K562 (cell line): ENCODE data around the gene SAFB. TPM values are rescaled to one million over a fixed set of nuclear protein-coding genes. Genes with fewer than 3 reads are reported as not detected.

Source experiments
- ATAC-seq: fragments of 200-7000 bp; cut with Tn5 transposase; 3 replicates; pipeline ENCODE4 v1.9.1; 2020; ENCODE audit warnings: moderate library complexity
- BruUV-seq: library from RNA; stranded (reverse); fragments of 400-500 nt; replicated peaks from 2 replicates; lab custom pipeline; 2021; lab: Mats Ljungman, UMichigan
- CTCF ChIA-PET: fragments of 300-600 bp; formaldehyde crosslinking; extraction: SDS; loops from one replicate; lab custom pipeline; 2021; ENCODE audit warnings: low intra/inter-chr PET ratio; lab: Yijun Ruan, JAX
- POLR2A ChIA-PET: fragments of 300-600, 350-650 bp; sonication (Branson Sonifier 250); formaldehyde crosslinking; extraction: SDS; loops from one replicate; lab custom pipeline; 2021; ENCODE audit warnings: antibody characterized with exemption, inconsistent platforms; lab: Yijun Ruan, JAX
- DNase-seq, 4 experiments: peaks; one replicate each; pipeline versions ENCODE4 v3.0.0 to v3.0.0-alpha.2; 2011 to 2018; ENCODE audit warnings: low spot score in 3 of 4, mixed read lengths in 3 of 4; ENCODE audit errors: extremely low read depth in 1 of 4
- FAIRE-seq: peaks from 2 replicates; lab custom pipeline; 2011; peaks lifted over from hg19 to GRCh38; lab: Jason Lieb, UNC
- H2AFZ ChIP-seq: 2 replicates; pipeline ENCODE4 v1.6.0; 2011; ENCODE audit warnings: low read depth, low read length, control low read depth, inconsistent platforms
- H3K27ac ChIP-seq: fragments of 200-600 bp; 3 replicates; pipeline ENCODE4 v1.8.0; 2011; ENCODE audit warnings: low read depth, mild to moderate bottlenecking, control low read depth, inconsistent platforms, low read length, moderate library complexity, mixed read lengths; ENCODE audit errors: extremely low read depth
- H3K27me3 ChIP-seq, 2 experiments: fragments of 300-600 bp in 1 of 2; 2 replicates in 1 of 2; 3 replicates in 1 of 2; pipeline versions ENCODE4 v1.6.0 to v1.8.0; 2011; ENCODE audit warnings: inconsistent platforms in 2 of 2, low read length in 2 of 2, mild to moderate bottlenecking in 1 of 2, mixed read lengths in 1 of 2, moderate library complexity in 1 of 2; ENCODE audit not compliant: control insufficient read depth in 2 of 2, insufficient read depth in 2 of 2
- H3K36me3 ChIP-seq: fragments of 300-600 bp; 3 replicates; pipeline ENCODE4 v1.8.0; 2011; ENCODE audit warnings: mild to moderate bottlenecking, low read length, inconsistent platforms; ENCODE audit not compliant: control insufficient read depth, insufficient read depth
- H3K4me1 ChIP-seq, 2 experiments: fragments of 200-600 bp in 1 of 2; replicated peaks in 1 of 2; 2 replicates in 1 of 2; 3 replicates in 1 of 2; pipeline versions ENCODE4 v1.5.1 to v1.8.0; 2011; ENCODE audit warnings: inconsistent platforms in 2 of 2, low read length in 2 of 2, mild to moderate bottlenecking in 1 of 2, mixed read lengths in 1 of 2, moderate library complexity in 1 of 2; ENCODE audit not compliant: control insufficient read depth in 2 of 2, insufficient read depth in 2 of 2
- H3K4me2 ChIP-seq: 2 replicates; pipeline ENCODE4 v1.6.1; 2011; ENCODE audit warnings: low read length, control low read depth, inconsistent platforms, mixed read lengths; ENCODE audit not compliant: insufficient read depth
- H3K4me3 ChIP-seq: fragments of 200-600 bp; sonication (generic), shearing (Covaris generic); 2 replicates; pipeline ENCODE4 v1.5.1; 2016; ENCODE audit warnings: control low read depth, inconsistent platforms
- H3K79me2 ChIP-seq: fragments of 200-600 bp; 3 replicates; pipeline ENCODE4 v1.8.0; 2011; ENCODE audit warnings: low read length, inconsistent platforms; ENCODE audit not compliant: control insufficient read depth, insufficient read depth
- H3K9ac ChIP-seq, 2 experiments: 2 replicates each; pipeline versions ENCODE4 v1.6.0 to v1.6.1; 2011; ENCODE audit warnings: low read depth in 2 of 2, low read length in 2 of 2, control low read depth in 1 of 2, inconsistent platforms in 1 of 2, mild to moderate bottlenecking in 1 of 2, mixed read lengths in 1 of 2; ENCODE audit not compliant: insufficient read depth in 1 of 2
- H3K9me1 ChIP-seq: one replicate; pipeline ENCODE4 v1.6.0; 2011; ENCODE audit warnings: inconsistent platforms, mild to moderate bottlenecking, low read length, moderate library complexity; ENCODE audit not compliant: control insufficient read depth, insufficient read depth
- H3K9me3 ChIP-seq: replicated peaks from 2 replicates; pipeline ENCODE4 v1.5.1; 2011; ENCODE audit warnings: low read depth, low read length, inconsistent platforms; ENCODE audit not compliant: control insufficient read depth, insufficient read depth
- H4K20me1 ChIP-seq: replicated peaks from 2 replicates; pipeline ENCODE4 v1.6.1; 2011; ENCODE audit warnings: low read length, inconsistent platforms, mixed read lengths; ENCODE audit not compliant: control insufficient read depth, insufficient read depth
- GABPB2 ChIP-seq: fragments of 250-450 bp; sonication (Bioruptor Pico); conservative IDR thresholded peaks from 2 replicates; pipeline ENCODE4 v1.5.1; 2021; ENCODE audit warnings: mild to moderate bottlenecking
- HNRNPH1 ChIP-seq: fragments of 200-400 bp; formaldehyde crosslinking; optimal IDR thresholded peaks from 2 replicates; pipeline ENCODE3; 2017; ENCODE audit warnings: low read depth, mild to moderate bottlenecking, low read length, moderate library complexity
- HNRNPK ChIP-seq: fragments of 200-400 bp; formaldehyde crosslinking; IDR thresholded peaks from one replicate; pipeline ENCODE4 v1.6.1; 2018; ENCODE audit warnings: mild to moderate bottlenecking, low read depth, low read length; ENCODE audit not compliant: poor library complexity, severe bottlenecking
- KLF1 ChIP-seq: fragments of 450-650 bp; IDR thresholded peaks from 2 replicates; pipeline ENCODE4 v1.6.1; 2016; ENCODE audit warnings: missing genetic modification characterization, missing compliant biosample characterization
- LEF1 ChIP-seq: fragments of 450-650 bp; IDR thresholded peaks from 2 replicates; pipeline ENCODE4 v1.6.1; 2016; ENCODE audit warnings: mild to moderate bottlenecking
- NELFE ChIP-seq: IDR thresholded peaks from 2 replicates; pipeline ENCODE4 v1.6.1; 2011; ENCODE audit warnings: mild to moderate bottlenecking; ENCODE audit not compliant: insufficient read depth, insufficient read length
- NFIX ChIP-seq: fragments of 250-450 bp; sonication (Bioruptor Pico); IDR thresholded peaks from 2 replicates; pipeline ENCODE4 v1.4.0; 2020; ENCODE audit warnings: low read depth, mild to moderate bottlenecking, moderate library complexity
- PHF8 ChIP-seq: fragments of 200-600 bp; sonication (generic); IDR thresholded peaks from 2 replicates; pipeline ENCODE4 v1.6.1; 2012; ENCODE audit warnings: mixed run types, mild to moderate bottlenecking, inconsistent platforms, low read length, moderate library complexity, borderline replicate concordance
- RHOXF2B ChIP-seq: fragments of 250-450 bp; sonication (Bioruptor Pico); conservative IDR thresholded peaks from 2 replicates; pipeline ENCODE4 v1.5.1; 2021
- SOX6 ChIP-seq: fragments of 450-650 bp; IDR thresholded peaks from 2 replicates; pipeline ENCODE4 v1.6.1; 2014; ENCODE audit warnings: mild to moderate bottlenecking
- SRSF7 ChIP-seq: fragments of 200-400 bp; formaldehyde crosslinking; optimal IDR thresholded peaks from 2 replicates; pipeline ENCODE3; 2017; ENCODE audit warnings: mild to moderate bottlenecking, low read depth, low read length
- TAF9B ChIP-seq: fragments of 450-650 bp; IDR thresholded peaks from 2 replicates; pipeline ENCODE4 v1.6.1; 2018; ENCODE audit warnings: mild to moderate bottlenecking; ENCODE audit not compliant: partially characterized antibody
- ZNF175 ChIP-seq: fragments of 200-800 bp; sonication (Bioruptor generic); IDR thresholded peaks from 2 replicates; pipeline ENCODE4 v1.6.1; 2016; ENCODE audit warnings: low read depth, mild to moderate bottlenecking, missing genetic modification characterization, missing compliant biosample characterization
- WGBS: fragments of 100-300 bp; shearing (Covaris generic); methylation state at CpG from one replicate; pipeline ENCODE4 v1.1.6; 2016; ENCODE audit warnings: low coverage, mixed read lengths; ENCODE audit not compliant: insufficient coverage; ENCODE audit errors: missing lambda C conversion rate; 5-methylcytosine and 5-hydroxymethylcytosine counted together
- in situ Hi-C: fragments of 300-500 bp; cut with MboI; formaldehyde crosslinking; loops from 4 replicates; pipeline ENCODE4 v1.15.0; 2018; ENCODE audit warnings: inconsistent platforms, mixed read lengths
- intact Hi-C: fragments of 100-400 bp; cut with micrococcal nuclease; formaldehyde crosslinking; loops from 2 replicates; pipeline ENCODE4 v1.14.2; 2022
- polyA plus RNA-seq, 8 experiments: library from polyadenylated mRNA; depleted of rRNA in 4 of 8; stranded (reverse) in 5 of 8; unstranded in 3 of 8; fragments of >200 nt; fragmentation: Nextera tagmentation in 2 of 8; fragmentation: Illumina TruSeq in 1 of 8; extraction: Ambion mirVana in 2 of 8; extraction: Trizol in 1 of 8; gene quantifications; 2 replicates each; pipeline versions ENCODE4 v1.2.1 to v1.2.3, GENCODE V29; 2011 to 2014; ENCODE audit warnings: inconsistent platforms in 1 of 8, missing spikeins in 1 of 8
- total RNA-seq, 7 experiments: library from RNA; depleted of rRNA in 6 of 7; stranded (reverse); fragments of >200 nt in 6 of 7; fragmentation: Illumina TruSeq in 2 of 7; extraction: Trizol in 2 of 7; gene quantifications; 2 replicates each; pipeline versions ENCODE4 v1.2.1 to v1.2.3, GENCODE V29; 2011 to 2021; ENCODE audit warnings: low replicate concordance in 1 of 7

SAFB gene
- total and polyA plus RNA-seq, 9 of the 15 experiments (the other 6 are each of a cell fraction or from before 2014, with no cell fraction given): 1.1 to 151 (median 83.1) TPM

DNA sequence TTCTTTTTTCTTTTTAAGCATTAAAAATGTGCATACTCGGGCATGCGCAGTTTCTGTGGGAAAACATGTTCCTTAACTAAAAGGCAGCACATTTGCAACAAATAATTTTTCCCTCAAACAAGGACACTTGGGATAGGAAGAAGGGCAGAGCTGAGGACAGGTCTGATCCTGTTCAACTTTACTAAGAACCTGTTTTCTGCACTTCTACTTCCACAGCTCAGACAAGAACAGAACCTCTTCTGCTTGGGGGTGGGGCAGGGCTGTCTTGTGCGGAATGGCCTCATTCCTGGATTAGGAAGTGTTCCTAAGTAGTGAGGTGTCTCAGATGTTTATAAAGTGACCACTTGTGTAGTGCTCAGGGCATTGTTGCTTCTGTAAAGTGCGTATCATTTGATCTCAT is 18.3 kb downstream of the SAFB start:
- CTCF ChIA-PET: no interaction called here
- Histone ChIP-seq H3K27me3 (no peaks in the 10 kb centered on the region), H3K9me1 (peaks cover 8% of the 10 kb centered on the region), H3K79me2 (peaks cover 94% of the 10 kb centered on the region), H3K4me3 (no peak overlapping the region), H3K4me1 (no peaks in the 10 kb centered on the region), H2AFZ (no peak overlapping the region), H4K20me1 (peaks cover 35% of the 10 kb centered on the region), H3K36me3 (peaks cover 85% of the 10 kb centered on the region), H3K9me3 (no peaks in the 10 kb centered on the region), H3K27ac (no peak overlapping the region), H3K9ac (no peak overlapping the region), H3K4me2 (no peak overlapping the region)
- 93% methylated on average over 4 of the region's 4 CpGs for WGBS
- intact Hi-C loops: no loop called here
- BruUV-seq: no TSS peak
- TF ChIP-seq HNRNPH1 (no peak), NELFE (no peak), PHF8 (no peak), TAF9B (no peak), GABPB2 (CRISPR knock-in tag) (no peak), SOX6 (no peak), HNRNPK (no peak), LEF1 (no peak), KLF1 (tag) (no peak), SRSF7 (no peak), ZNF175 (no peak), RHOXF2B (CRISPR knock-in tag) (no peak), NFIX (CRISPR knock-in tag) (no peak)
- in situ Hi-C loops: no loop called here
- no peak for ATAC-seq
- FAIRE-seq: no peak
- POLR2A ChIA-PET: interaction anchor here (1.2 to 1.5 kb wide), 2 partner anchors 14 to 22 kb away, joined by 3 to 6 read pairs; no protein-coding TSS in a partner anchor
- DNase-seq: no peak
